Measurements from ENCODE around the gene SLC16A5. TPM values are rescaled to one million over a fixed set of nuclear protein-coding genes. Genes with fewer than 3 reads are reported as not detected.
A peak's percentile ranks its signal among the peaks of the same experiment; 100 is the strongest.

SLC16A5 gene
- total RNA-seq, 1 experiment from 2014 or later: 33.8 TPM

DNA sequence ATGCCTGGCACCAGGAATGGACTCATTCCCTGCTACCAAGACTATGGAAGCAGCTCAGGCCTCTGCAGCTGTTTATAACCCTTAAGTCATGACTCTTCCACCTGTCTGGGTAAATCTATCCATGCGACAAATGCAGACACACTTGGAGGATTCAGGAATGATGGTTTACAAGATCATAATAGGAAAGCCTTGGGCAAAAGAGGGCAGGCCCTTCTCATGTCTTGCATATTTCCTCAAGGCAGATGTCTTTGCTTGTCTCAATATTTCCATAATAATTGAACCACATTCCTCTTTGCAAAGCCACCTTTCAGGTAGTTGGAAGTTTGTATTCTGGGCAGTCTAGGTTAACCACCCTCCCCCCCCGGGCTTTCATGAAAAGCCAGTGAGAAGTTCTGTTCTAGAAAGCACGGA is 67.4 kb downstream of the SLC16A5 start:
- Histone ChIP-seq H3K9me3 (no peaks in the 10 kb centered on the region), H3K4me3 (ENCODE audit: low read depth, low read length) (no peak overlapping the region), H3K36me3 (ENCODE audit: control insufficient read depth, insufficient read depth, low read length) (no peaks in the 10 kb centered on the region), H3K27me3 (replicated peaks; ENCODE audit: control insufficient read depth, insufficient read depth, low read length) (no peaks in the 10 kb centered on the region), H3K4me1 (peaks cover 31% of the 10 kb centered on the region)
- peak overlapping the region; percentile 95 for H3K27ac Mint-ChIP-seq (ENCODE audit: unreplicated experiment)
- BruUV-seq (replicated peaks): TSS peak; percentile 71
- peak overlapping the region; percentile 98 for H3K4me3 Mint-ChIP-seq (ENCODE audit: unreplicated experiment)
- DNase-seq: no peak
- H3K4me1 Mint-ChIP-seq (ENCODE audit: low read depth, unreplicated experiment): peaks cover 41% of the 10 kb centered on the region
- ChIA-PET CTCF (interaction anchor here (0.7 to 1.5 kb wide), 6 partner anchors 19 to 189 kb away, joined by 3 to 6 read pairs (median 4); no protein-coding TSS in a partner anchor), POLR2A (interaction anchor here (0.6 to 1.4 kb wide), 10 partner anchors 8 to 107 kb away, joined by 3 to 7 read pairs (median 4); no protein-coding TSS in a partner anchor)
- H3K9me3 Mint-ChIP-seq (ENCODE audit: unreplicated experiment): no peaks in the 10 kb centered on the region
- TF ChIP-seq, protein P1, sequence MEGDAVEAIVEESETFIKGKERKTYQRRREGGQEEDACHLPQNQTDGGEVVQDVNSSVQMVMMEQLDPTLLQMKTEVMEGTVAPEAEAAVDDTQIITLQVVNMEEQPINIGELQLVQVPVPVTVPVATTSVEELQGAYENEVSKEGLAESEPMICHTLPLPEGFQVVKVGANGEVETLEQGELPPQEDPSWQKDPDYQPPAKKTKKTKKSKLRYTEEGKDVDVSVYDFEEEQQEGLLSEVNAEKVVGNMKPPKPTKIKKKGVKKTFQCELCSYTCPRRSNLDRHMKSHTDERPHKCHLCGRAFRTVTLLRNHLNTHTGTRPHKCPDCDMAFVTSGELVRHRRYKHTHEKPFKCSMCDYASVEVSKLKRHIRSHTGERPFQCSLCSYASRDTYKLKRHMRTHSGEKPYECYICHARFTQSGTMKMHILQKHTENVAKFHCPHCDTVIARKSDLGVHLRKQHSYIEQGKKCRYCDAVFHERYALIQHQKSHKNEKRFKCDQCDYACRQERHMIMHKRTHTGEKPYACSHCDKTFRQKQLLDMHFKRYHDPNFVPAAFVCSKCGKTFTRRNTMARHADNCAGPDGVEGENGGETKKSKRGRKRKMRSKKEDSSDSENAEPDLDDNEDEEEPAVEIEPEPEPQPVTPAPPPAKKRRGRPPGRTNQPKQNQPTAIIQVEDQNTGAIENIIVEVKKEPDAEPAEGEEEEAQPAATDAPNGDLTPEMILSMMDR (IDR thresholded peaks at IDR 0.05; ENCODE audit: insufficient read depth in 1 of 2, low read depth in 1 of 2, low read length in 1 of 2, severe bottlenecking in 1 of 2, unreplicated experiment in 1 of 2): no peak
- H3K36me3 Mint-ChIP-seq (ENCODE audit: insufficient read depth, unreplicated experiment): peaks cover 65% of the 10 kb centered on the region
- no peaks in the 10 kb centered on the region for H3K27me3 Mint-ChIP-seq (ENCODE audit: insufficient read depth, unreplicated experiment)
- intact Hi-C loops (cut with micrococcal nuclease; ENCODE audit: unreplicated experiment): loop anchor here (2.0 kb wide), 1 partner anchor 24 kb away; the partner anchor contains the start of gene NT5C

Other genes with a start within 250 kb of the SLC16A5 start
- 4.8 and 5.2 TPM in 2 replicates for gene GRIN2C, start 228.1 kb upstream of the SLC16A5 start, total RNA-seq (2022)
- gene FDXR, start 215.0 kb upstream of the SLC16A5 start, total RNA-seq (2022): 19.0 and 20.6 TPM in 2 replicates
- 2.6 and 3.1 TPM in 2 replicates for gene FADS6, start 194.3 kb upstream of the SLC16A5 start, total RNA-seq (2022)
- 0.48 and 0.77 TPM in 2 replicates for gene USH1G, start 164.7 kb upstream of the SLC16A5 start, total RNA-seq (2022)
- gene OTOP2, start 163.7 kb upstream of the SLC16A5 start, total RNA-seq (2022): not detected in 2 replicates
- not detected in 2 replicates for gene OTOP3, start 152.1 kb upstream of the SLC16A5 start, total RNA-seq (2022)
- gene HID1, start 115.2 kb upstream of the SLC16A5 start, total RNA-seq (2022): 29.8 and 30.4 TPM in 2 replicates
- gene CDR2L, start 100.3 kb upstream of the SLC16A5 start, total RNA-seq (2022): 30.9 and 31.6 TPM in 2 replicates
- gene MRPL58, start 75.3 kb upstream of the SLC16A5 start, total RNA-seq (2022): 61.0 and 61.8 TPM in 2 replicates
- gene ATP5PD, start 41.0 kb upstream of the SLC16A5 start, total RNA-seq (2022): 316 and 326 TPM in 2 replicates
- gene KCTD2, start 40.7 kb upstream of the SLC16A5 start, total RNA-seq (2022): 27.9 and 28.8 TPM in 2 replicates
- gene ARMC7, start 22.0 kb downstream of the SLC16A5 start, total RNA-seq (2022): 23.6 and 26.0 TPM in 2 replicates
- 59.3 and 68.4 TPM in 2 replicates for gene NT5C, start 43.8 kb downstream of the SLC16A5 start, total RNA-seq (2022)
- gene JPT1, start 66.6 kb downstream of the SLC16A5 start, total RNA-seq (2022): 210 and 244 TPM in 2 replicates
- 675 and 693 TPM in 2 replicates for gene SUMO2, start 95.0 kb downstream of the SLC16A5 start, total RNA-seq (2022)
- gene NUP85, start 117.7 kb downstream of the SLC16A5 start, total RNA-seq (2022): 119 and 142 TPM in 2 replicates
- gene GGA3, start 173.7 kb downstream of the SLC16A5 start, total RNA-seq (2022): 90.2 and 94.4 TPM in 2 replicates
- 123 and 125 TPM in 2 replicates for gene MRPS7, start 173.9 kb downstream of the SLC16A5 start, total RNA-seq (2022)
- gene MIF4GD, start 183.3 kb downstream of the SLC16A5 start, total RNA-seq (2022): 27.0 and 27.3 TPM in 2 replicates
- 29.8 and 33.6 TPM in 2 replicates for gene SLC25A19, start 201.5 kb downstream of the SLC16A5 start, total RNA-seq (2022)

All from Caco-2 (cell line).